Endothelial cell of umbilical vein (primary cell): Measurements from ENCODE around the gene RNF217. TPM values are rescaled to one million over a fixed set of nuclear protein-coding genes. Genes with fewer than 3 reads are reported as not detected.

ENCODE experiments used
- BruUV-seq: library from RNA; stranded (reverse); fragments of 400-500 nt; replicated peaks from 2 replicates; lab custom pipeline; 2021; lab: Mats Ljungman, UMichigan
- CTCF ChIA-PET: fragments of 300-600, 350-600 bp; sonication (Branson Sonifier 250); formaldehyde crosslinking; loops from one replicate; lab custom pipeline; 2021; ENCODE audit warnings: antibody characterized with exemption, inconsistent platforms; lab: Charles Lee
- POLR2A ChIA-PET: fragments of 300-600, 350-600 bp; sonication (Branson Sonifier 250); formaldehyde crosslinking; loops from one replicate; lab custom pipeline; 2021; ENCODE audit warnings: antibody characterized with exemption, inconsistent platforms; lab: Charles Lee
- DNase-seq: peaks from one replicate; pipeline ENCODE4 v3.0.0-alpha.2; 2011; ENCODE audit warnings: low read depth, low spot score
- FAIRE-seq: peaks from 2 replicates; lab custom pipeline; 2011; peaks lifted over from hg19 to GRCh38; lab: Jason Lieb, UNC
- H2AFZ ChIP-seq: 2 replicates; pipeline ENCODE4 v1.6.0; 2012; ENCODE audit warnings: low read depth, low read length, control low read depth, inconsistent platforms
- H3K27ac ChIP-seq: 2 replicates; pipeline ENCODE4 v1.5.1; 2011; ENCODE audit warnings: low read depth, mild to moderate bottlenecking, control low read depth, low read length, moderate library complexity; ENCODE audit not compliant: insufficient read depth
- H3K27me3 ChIP-seq, 2 experiments: 2 replicates each; pipeline versions ENCODE4 v1.6.0 to v1.6.1; 2011; ENCODE audit warnings: low read length in 2 of 2, mixed read lengths in 1 of 2; ENCODE audit not compliant: control insufficient read depth in 2 of 2, insufficient read depth in 2 of 2
- H3K36me3 ChIP-seq, 2 experiments: 2 replicates in 1 of 2; 3 replicates in 1 of 2; pipeline ENCODE4 v1.5.1; 2011; ENCODE audit warnings: low read length in 2 of 2, mild to moderate bottlenecking in 1 of 2, moderate library complexity in 1 of 2; ENCODE audit not compliant: control insufficient read depth in 2 of 2, insufficient read depth in 2 of 2; ENCODE audit errors: extremely low read depth in 1 of 2
- H3K4me1 ChIP-seq: 3 replicates; pipeline ENCODE4 v1.5.1; 2011; ENCODE audit warnings: mild to moderate bottlenecking, low read length; ENCODE audit not compliant: control insufficient read depth, insufficient read depth; ENCODE audit errors: extremely low read depth
- H3K4me2 ChIP-seq: 2 replicates; pipeline ENCODE4 v1.6.1; 2011; ENCODE audit warnings: low read length, control low read depth, mixed read lengths; ENCODE audit not compliant: insufficient read depth
- H3K4me3 ChIP-seq, 3 experiments: fragments of 200-600 bp in 1 of 3; sonication (generic), shearing (Covaris generic) in 1 of 3; replicated peaks in 1 of 3; 2 replicates each; pipeline ENCODE4 v1.5.1; 2011 to 2016; ENCODE audit warnings: control low read depth in 3 of 3, low read length in 3 of 3, mild to moderate bottlenecking in 2 of 3, inconsistent platforms in 1 of 3, low read depth in 1 of 3, moderate library complexity in 1 of 3; ENCODE audit not compliant: insufficient read depth in 1 of 3
- H3K79me2 ChIP-seq: 2 replicates; pipeline ENCODE4 v1.6.0; 2012; ENCODE audit warnings: low read length, inconsistent platforms; ENCODE audit not compliant: control insufficient read depth, insufficient read depth
- H3K9ac ChIP-seq: replicated peaks from 2 replicates; pipeline ENCODE3; 2011; ENCODE audit warnings: low read length, control low read depth; ENCODE audit not compliant: insufficient read depth; ENCODE audit errors: extremely low read depth
- H3K9me1 ChIP-seq: replicated peaks from 3 replicates; pipeline ENCODE4 v1.6.0; 2011; ENCODE audit warnings: mild to moderate bottlenecking, low read length; ENCODE audit not compliant: control insufficient read depth, insufficient read depth; ENCODE audit errors: extremely low read depth
- H3K9me3 ChIP-seq: replicated peaks from 2 replicates; pipeline ENCODE4 v1.5.1; 2012; ENCODE audit warnings: low read length, inconsistent platforms; ENCODE audit not compliant: control insufficient read depth, insufficient read depth
- H4K20me1 ChIP-seq: replicated peaks from 2 replicates; pipeline ENCODE3; 2011; ENCODE audit warnings: mild to moderate bottlenecking, low read length; ENCODE audit not compliant: control insufficient read depth, insufficient read depth; ENCODE audit errors: extremely low read depth
- CTCF ChIP-seq, 2 donors: IDR thresholded peaks; 1 replicate in 1 of 2; 2 replicates in 1 of 2; pipeline ENCODE4 v1.5.1; 2011; ENCODE audit warnings: low read length in 2 of 2, mild to moderate bottlenecking in 2 of 2, moderate library complexity in 2 of 2, control low read depth in 1 of 2, inconsistent platforms in 1 of 2, low read depth in 1 of 2; ENCODE audit not compliant: insufficient read depth in 1 of 2; ENCODE audit errors: extremely low read depth in 1 of 2
- EZH2 ChIP-seq: IDR thresholded peaks from 2 replicates; pipeline ENCODE4 v1.6.1; 2012; ENCODE audit warnings: borderline replicate concordance, low read depth, mild to moderate bottlenecking, moderate library complexity, low read length, inconsistent platforms; ENCODE audit not compliant: severe bottlenecking
- FOS ChIP-seq: IDR thresholded peaks from 2 replicates; pipeline ENCODE4 v1.6.1; 2011; ENCODE audit warnings: mild to moderate bottlenecking, low read length, moderate library complexity, borderline replicate concordance; ENCODE audit not compliant: insufficient read depth
- GATA2 ChIP-seq: IDR thresholded peaks from 2 replicates; pipeline ENCODE4 v1.7.0; 2011; ENCODE audit warnings: low read depth, mild to moderate bottlenecking, moderate library complexity, mixed read lengths, low read length; ENCODE audit not compliant: insufficient read length, insufficient read depth
- JUN ChIP-seq: IDR thresholded peaks from 2 replicates; pipeline ENCODE4 v1.6.1; 2011; ENCODE audit warnings: borderline replicate concordance, low read depth; ENCODE audit not compliant: insufficient read length, insufficient read depth
- MAX ChIP-seq: IDR thresholded peaks from 2 replicates; pipeline ENCODE4 v1.6.1; 2011; ENCODE audit not compliant: insufficient read depth, insufficient read length
- MYC ChIP-seq: IDR thresholded peaks from one replicate; pipeline ENCODE4 v1.6.1; 2011; ENCODE audit warnings: mild to moderate bottlenecking, low read depth, low read length
- POLR2A ChIP-seq: IDR thresholded peaks from 2 replicates; pipeline ENCODE4 v1.6.1; 2012; ENCODE audit warnings: low read depth, mild to moderate bottlenecking, control low read depth, low read length
- POLR2AphosphoS5 ChIP-seq: IDR thresholded peaks from 2 replicates; pipeline ENCODE4 v1.6.1; 2012; ENCODE audit warnings: low read depth, mild to moderate bottlenecking, control low read depth, low read length, moderate library complexity; ENCODE audit not compliant: insufficient read depth
- dilution Hi-C: fragments of 300-500 bp; cut with MboI; formaldehyde crosslinking; loops from one replicate; pipeline ENCODE4 v1.15.0; 2019; ENCODE audit warnings: low sequenced_read_pairs; ENCODE audit not compliant: extremely low pct_ligation_motif_present
- intact Hi-C: fragments of 100-400 bp; cut with micrococcal nuclease; formaldehyde crosslinking; loops from one replicate; pipeline ENCODE4 v1.10.0; 2022
- polyA plus RNA-seq, 4 experiments: library from polyadenylated mRNA; depleted of rRNA in 3 of 4; stranded (reverse) in 3 of 4; unstranded in 1 of 4; fragments of >200 nt; gene quantifications; 2 replicates each; pipeline versions ENCODE4 v1.2.1 to v1.2.3, GENCODE V29; 2011 to 2012; ENCODE audit warnings: missing spikeins in 1 of 4
- total RNA-seq: library from RNA; stranded (reverse); gene quantifications from 2 replicates; pipeline ENCODE4 v1.2.3, GENCODE V29; 2021

The RNF217 gene
- total and polyA plus RNA-seq, 2 donors (not counting 3 experiments of a cell fraction or from before 2014, with no cell fraction given), result 8.8 to 32.5 TPM

GRCh38 chr6:124970763-124971162 lies 8.5 kb downstream of the RNF217 start:
- Histone ChIP-seq H3K27me3 (no peaks in the 10 kb centered on the region), H2AFZ (no peak overlapping the region), H3K9me1 (no peaks in the 10 kb centered on the region), H3K9me3 (no peaks in the 10 kb centered on the region), H4K20me1 (no peaks in the 10 kb centered on the region), H3K4me3 (no peak overlapping the region), H3K4me1 (peaks cover 20% of the 10 kb centered on the region), H3K27ac (no peak overlapping the region), H3K4me2 (no peak overlapping the region), H3K36me3 (peaks cover 0 to 7% of the 10 kb centered on the region in 2 experiments), H3K9ac (no peak overlapping the region), H3K79me2 (peaks cover 66% of the 10 kb centered on the region)
- ChIA-PET POLR2A (no interaction called here), CTCF (no interaction called here)
- dilution Hi-C loops (no loop called here), intact Hi-C loops (no loop called here)
- BruUV-seq, result no TSS peak
- no peak for TF ChIP-seq MYC
- no peak for TF ChIP-seq EZH2
- no peak for TF ChIP-seq JUN
- no peak for TF ChIP-seq CTCF (IDR thresholded peaks at IDR 0.05; ENCODE audit: extremely low read depth in 1 of 2, insufficient read depth in 1 of 2, low read depth in 1 of 2, low read length in 2 of 2)
- no peak for TF ChIP-seq FOS
- TF ChIP-seq MAX, result no peak
- TF ChIP-seq GATA2, result no peak
- TF ChIP-seq POLR2A, result no peak
- TF ChIP-seq POLR2AphosphoS5, result no peak
- FAIRE-seq (no peak), DNase-seq (no peak)
